Stimulated activated effector memory CD8-positive, alpha-beta T cell treated with anti-CD3 and anti-CD28 coated beads, Interleukin-12 subunit alpha, Interleukin-12 subunit beta, amount 100 ng/mL, for 72 hours (primary cell): ENCODE results near the gene POLR1H.
A peak's percentile ranks its signal among the peaks of the same experiment; 100 is the strongest.
"Not testable (repeated sequence)": the region's sequence is repeated elsewhere in the genome, so short reads cannot be mapped to it uniquely, and the experiment has no call there.

Experiments used
- ATAC-seq: fragments of 150-1000 bp; cut with Tn5 transposase; 2 replicates; pipeline ENCODE4 v1.10.0; 2021
- DNase-seq, 2 donors: peaks; one replicate each; pipeline ENCODE4 v3.0.0; 2021 to 2022; ENCODE audit warnings: low spot score in 2 of 2
- H3K27ac Mint-ChIP-seq: one replicate; pipeline ENCODE4 v1.8.0; 2022; ENCODE audit warnings: mild to moderate bottlenecking, mixed read lengths
- H3K36me3 Mint-ChIP-seq: one replicate; pipeline ENCODE4 v1.8.0; 2022; ENCODE audit warnings: mild to moderate bottlenecking, mixed read lengths
- H3K4me1 Mint-ChIP-seq: one replicate; pipeline ENCODE4 v1.8.0; 2022; ENCODE audit warnings: mixed read lengths
- H3K4me3 Mint-ChIP-seq: one replicate; pipeline ENCODE4 v1.8.0; 2022; ENCODE audit warnings: mild to moderate bottlenecking, mixed read lengths
- H3K9me3 Mint-ChIP-seq: one replicate; pipeline ENCODE4 v1.8.0; 2022; ENCODE audit warnings: mixed read lengths

The POLR1H gene

DNA sequence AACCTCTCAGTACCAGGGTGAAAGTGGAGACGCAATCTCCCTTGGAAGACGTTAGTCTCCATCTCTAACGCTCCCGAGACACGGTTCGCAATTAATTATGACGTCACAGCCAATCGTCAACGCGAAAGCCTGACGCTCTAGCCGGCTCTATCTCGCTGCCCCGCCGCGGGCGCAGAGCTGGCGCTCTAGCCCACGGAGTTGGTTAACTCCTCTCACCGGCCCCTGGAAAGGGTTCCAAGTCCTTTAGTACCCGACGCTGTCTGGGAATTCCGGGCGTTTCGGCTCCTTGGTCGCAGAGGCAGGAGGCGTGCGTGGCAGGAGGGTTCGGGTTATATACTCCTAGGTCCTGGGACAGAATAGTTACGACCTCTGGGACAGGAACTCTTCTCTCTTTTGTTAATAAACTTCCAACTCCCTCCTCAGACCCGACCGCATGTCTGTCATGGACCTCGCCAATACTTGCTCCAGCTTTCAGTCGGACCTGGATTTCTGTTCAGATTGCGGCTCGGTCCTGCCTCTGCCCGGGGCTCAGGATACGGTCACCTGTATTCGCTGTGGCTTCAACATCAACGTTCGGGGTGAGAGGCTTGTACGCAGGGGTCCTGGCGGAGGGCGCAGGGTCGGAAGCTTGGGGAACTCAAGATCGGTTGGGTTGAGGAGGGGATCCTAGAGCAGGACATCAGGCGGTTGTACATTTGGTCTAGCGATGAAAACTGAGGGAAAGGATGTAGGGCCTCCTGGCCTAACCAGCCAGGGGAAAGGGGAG, at the start of gene POLR1H:
Gene POLR1H, plus strand, starts transcription at position 174 of the 766 bp plus-strand sequence. Its CDS starts 260 bp downstream, at position 434.
- DNase-seq (peak; percentile 68 to 88), ATAC-seq (peak; percentile 97)
- H3K27ac Mint-ChIP-seq, result peak within 1 kb of the TSS; percentile 95
- peaks cover 27% of the 10 kb centered on the region for H3K4me1 Mint-ChIP-seq
- peaks cover 65% of the 10 kb centered on the region for H3K36me3 Mint-ChIP-seq
- H3K4me3 Mint-ChIP-seq, result peak within 1 kb of the TSS; percentile 94
- H3K9me3 Mint-ChIP-seq, result no peaks in the 10 kb centered on the region

- Mint-ChIP-seq H3K4me1 (no peaks in the 10 kb centered on the region), H3K4me3 (no peak overlapping the region), H3K36me3 (peaks cover 9% of the 10 kb centered on the region), H3K27ac (no peak overlapping the region), H3K9me3 (no peaks in the 10 kb centered on the region)
- ATAC-seq (peak; percentile 59), DNase-seq (peak in 1 of 2 donors; percentile 35)
Observed at GRCh38 chr6:30013291-30013922, 47.7 kb upstream of the POLR1H start.

GRCh38 chr6:30019819-30020218, 41.2 kb upstream of the POLR1H start:
- Mint-ChIP-seq H3K4me1 (no peaks in the 10 kb centered on the region), H3K36me3 (no peaks in the 10 kb centered on the region), H3K27ac (no peak overlapping the region), H3K4me3 (no peak overlapping the region), H3K9me3 (no peaks in the 10 kb centered on the region)
- no peak for DNase-seq
- no peak for ATAC-seq

DNA sequence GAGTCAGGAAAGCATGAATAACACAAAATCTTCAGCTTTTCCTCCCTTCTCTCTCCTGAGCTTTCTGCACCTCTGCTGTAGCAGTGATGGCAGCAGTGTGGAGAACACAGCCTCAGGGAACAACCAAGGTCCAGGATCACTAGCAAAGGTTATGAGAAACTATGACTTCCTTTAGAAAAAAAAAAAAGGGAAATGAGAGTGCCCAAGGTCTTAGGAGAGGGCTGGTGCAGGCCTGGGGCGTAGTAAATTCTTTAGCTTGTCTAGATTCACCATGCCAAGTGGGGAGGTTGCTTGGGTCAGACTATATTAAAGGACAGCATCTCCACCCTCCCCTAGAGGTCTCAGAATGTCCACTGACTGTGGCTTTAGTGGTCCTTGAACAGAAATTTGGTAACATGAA, 40.4 kb upstream of the POLR1H start:
- DNase-seq (no peak), ATAC-seq (no peak)
- H3K4me3 Mint-ChIP-seq, result no peak overlapping the region

DNA sequence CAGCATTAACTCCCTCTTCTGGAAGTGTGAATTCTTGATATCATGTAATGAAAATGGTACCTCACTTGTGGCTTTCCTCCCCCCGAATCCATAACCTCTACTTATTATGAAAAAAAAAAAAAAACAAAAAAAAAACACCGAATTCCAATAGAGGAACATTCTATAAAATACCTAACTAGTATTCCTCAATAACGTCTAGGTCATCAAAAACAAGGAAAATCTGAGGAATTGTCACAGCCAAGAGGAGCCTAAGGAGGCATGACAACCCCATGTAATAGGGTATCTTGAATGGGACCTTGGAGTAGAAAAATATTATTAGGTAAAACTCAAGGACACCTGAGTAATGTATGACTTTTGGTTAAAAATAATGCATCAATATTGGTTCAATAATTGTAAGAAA, 38.9 kb upstream of the POLR1H start:
- H3K4me1 Mint-ChIP-seq, result no peaks in the 10 kb centered on the region
- H3K36me3 Mint-ChIP-seq, result no peaks in the 10 kb centered on the region
- ATAC-seq (no peak), DNase-seq (no peak)
- no peak overlapping the region for H3K27ac Mint-ChIP-seq
- no peaks in the 10 kb centered on the region for H3K9me3 Mint-ChIP-seq
- H3K4me3 Mint-ChIP-seq, result no peak overlapping the region

More for the DNA sequence above, 40.4 kb upstream of the POLR1H start:
- Mint-ChIP-seq H3K9me3 (no peaks in the 10 kb centered on the region), H3K4me1 (no peaks in the 10 kb centered on the region), H3K27ac (no peak overlapping the region), H3K36me3 (no peaks in the 10 kb centered on the region)

DNA sequence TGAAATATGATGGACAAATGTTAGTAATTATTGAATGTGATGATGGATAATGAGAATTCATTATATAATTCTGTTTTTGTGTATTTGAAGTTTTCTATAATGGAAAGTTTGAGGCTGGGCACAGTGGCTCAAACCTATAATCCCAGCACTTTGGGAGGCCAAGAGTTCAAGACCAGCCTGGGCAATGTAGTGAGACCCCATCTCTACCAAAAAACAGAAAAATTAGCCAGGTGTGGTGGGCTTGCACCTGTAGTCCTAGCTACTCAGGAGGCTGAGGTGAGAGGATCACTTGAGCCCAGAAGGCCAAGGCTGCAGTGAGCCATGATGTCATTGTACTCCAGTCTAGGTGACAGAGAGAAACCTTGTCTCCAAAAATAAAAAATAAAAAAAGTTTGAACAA, 38.4 kb upstream of the POLR1H start:
- not testable (repeated sequence) for ATAC-seq, H3K27ac Mint-ChIP-seq, H3K9me3 Mint-ChIP-seq, H3K4me1 Mint-ChIP-seq, DNase-seq, H3K36me3 Mint-ChIP-seq, H3K4me3 Mint-ChIP-seq

DNA sequence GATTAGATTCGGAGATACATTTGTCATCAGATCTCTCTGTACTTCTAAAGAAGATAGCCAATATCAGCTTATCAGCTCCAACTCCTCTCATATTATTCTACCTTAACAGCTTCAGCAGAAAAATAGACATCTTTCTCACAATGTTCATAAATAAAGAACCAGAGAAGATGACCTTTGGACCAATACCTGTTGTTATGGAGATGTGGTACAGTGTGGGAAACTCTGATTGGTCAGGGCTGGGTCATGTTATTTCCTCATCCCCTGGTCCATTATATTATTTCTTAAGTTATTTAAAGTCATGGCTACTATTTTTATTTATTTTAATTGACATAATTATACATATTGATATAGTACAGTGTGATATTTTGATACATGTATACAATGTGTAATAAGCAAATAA, 35.9 kb upstream of the POLR1H start:
- Mint-ChIP-seq H3K4me1 (no peaks in the 10 kb centered on the region), H3K36me3 (no peaks in the 10 kb centered on the region), H3K9me3 (no peaks in the 10 kb centered on the region), H3K4me3 (no peak overlapping the region), H3K27ac (no peak overlapping the region)
- ATAC-seq, result no peak
- no peak for DNase-seq

GRCh38 chr6:30029588-30029987, 31.5 kb upstream of the POLR1H start:
- Mint-ChIP-seq H3K9me3 (no peaks in the 10 kb centered on the region), H3K4me1 (no peaks in the 10 kb centered on the region), H3K36me3 (no peaks in the 10 kb centered on the region), H3K27ac (no peak overlapping the region), H3K4me3 (no peak overlapping the region)
- DNase-seq (no peak), ATAC-seq (no peak)

DNA sequence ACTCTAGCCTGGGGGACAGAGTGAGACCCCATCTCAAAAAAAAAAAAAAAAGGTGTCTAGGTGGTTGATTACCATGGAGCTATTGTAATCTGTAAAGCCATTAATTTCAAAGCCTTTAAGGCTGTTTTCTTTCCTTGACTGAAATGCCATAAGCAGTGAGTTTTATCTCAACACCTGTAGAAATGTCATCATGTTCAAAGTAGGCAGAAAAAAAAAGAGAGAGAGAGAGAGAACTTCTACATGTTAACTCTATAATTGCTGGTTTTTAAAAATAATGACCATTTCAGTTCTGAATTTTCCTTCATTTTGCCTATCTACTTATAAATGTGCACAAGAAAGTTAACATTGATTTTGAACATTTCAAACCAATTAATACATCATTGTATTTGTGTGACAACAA, 29.7 kb upstream of the POLR1H start:
- H3K9me3 Mint-ChIP-seq, result no peaks in the 10 kb centered on the region
- ATAC-seq (no peak), DNase-seq (no peak)
- H3K36me3 Mint-ChIP-seq, result peaks cover 8% of the 10 kb centered on the region
- no peak overlapping the region for H3K27ac Mint-ChIP-seq
- no peaks in the 10 kb centered on the region for H3K4me1 Mint-ChIP-seq
- no peak overlapping the region for H3K4me3 Mint-ChIP-seq

GRCh38 chr6:30033440-30033839, 27.6 kb upstream of the POLR1H start:
- not testable (repeated sequence) for DNase-seq, H3K27ac Mint-ChIP-seq, ATAC-seq, H3K4me1 Mint-ChIP-seq, H3K36me3 Mint-ChIP-seq, H3K9me3 Mint-ChIP-seq, H3K4me3 Mint-ChIP-seq

DNA sequence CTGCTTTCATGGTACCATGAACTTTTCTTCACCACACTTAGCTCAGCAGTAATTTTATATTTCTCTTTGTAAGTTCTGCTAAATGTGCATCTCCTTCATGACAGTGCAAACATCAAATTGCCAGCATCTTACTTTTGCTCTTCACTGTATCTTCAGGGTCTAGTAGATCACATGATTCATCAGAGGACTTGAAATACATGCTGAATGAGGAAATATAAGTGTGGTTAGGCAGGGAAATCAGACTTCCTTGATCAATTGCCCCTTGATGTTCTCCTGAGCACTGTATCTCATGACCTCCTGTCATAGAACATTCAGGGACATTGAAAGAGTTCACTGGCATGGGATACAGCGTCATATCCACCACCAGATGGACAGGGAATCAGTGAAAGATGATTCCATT, 25.3 kb upstream of the POLR1H start:
- no peaks in the 10 kb centered on the region for H3K4me1 Mint-ChIP-seq
- no peak overlapping the region for H3K4me3 Mint-ChIP-seq
- ATAC-seq, result no peak
- no peak overlapping the region for H3K27ac Mint-ChIP-seq
- no peaks in the 10 kb centered on the region for H3K9me3 Mint-ChIP-seq
- H3K36me3 Mint-ChIP-seq, result peaks cover 8% of the 10 kb centered on the region
- DNase-seq, result no peak

GRCh38 chr6:30037182-30037788, 23.8 kb upstream of the POLR1H start:
- Mint-ChIP-seq H3K36me3 (peaks cover 8% of the 10 kb centered on the region), H3K4me3 (no peak overlapping the region), H3K27ac (no peak overlapping the region), H3K9me3 (no peaks in the 10 kb centered on the region), H3K4me1 (peaks cover 3% of the 10 kb centered on the region)
- no peak for DNase-seq
- peak; percentile 37 for ATAC-seq

DNA sequence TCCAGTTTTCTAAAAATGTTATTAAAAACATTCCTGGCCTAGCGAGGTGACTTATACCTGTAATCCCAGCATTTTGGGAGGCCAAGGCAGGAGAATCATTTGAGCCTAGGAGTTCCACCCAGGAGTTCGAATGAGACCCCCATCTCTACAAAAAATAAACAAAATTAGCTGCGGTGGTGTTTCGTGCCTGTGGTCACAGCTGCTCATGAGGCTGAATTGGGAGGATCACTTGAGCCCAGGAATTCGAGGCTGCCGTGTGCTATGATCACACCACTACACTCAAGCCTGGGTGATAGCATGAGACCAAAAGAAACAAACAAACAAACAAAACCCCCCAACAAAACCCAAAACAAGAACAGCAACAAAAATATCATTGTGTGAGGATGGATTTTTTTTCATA, 19.8 kb upstream of the POLR1H start:
- H3K27ac Mint-ChIP-seq, result no peak overlapping the region
- H3K36me3 Mint-ChIP-seq, result no peaks in the 10 kb centered on the region
- no peak for ATAC-seq
- H3K4me3 Mint-ChIP-seq, result no peak overlapping the region
- peaks cover 16% of the 10 kb centered on the region for H3K4me1 Mint-ChIP-seq
- no peaks in the 10 kb centered on the region for H3K9me3 Mint-ChIP-seq
- no peak for DNase-seq

GRCh38 chr6:30041821-30042220, 19.2 kb upstream of the POLR1H start:
- no peaks in the 10 kb centered on the region for H3K36me3 Mint-ChIP-seq
- no peak for DNase-seq
- H3K4me3 Mint-ChIP-seq, result no peak overlapping the region
- ATAC-seq, result no peak
- H3K9me3 Mint-ChIP-seq, result no peaks in the 10 kb centered on the region
- peaks cover 16% of the 10 kb centered on the region for H3K4me1 Mint-ChIP-seq
- H3K27ac Mint-ChIP-seq, result no peak overlapping the region

DNA sequence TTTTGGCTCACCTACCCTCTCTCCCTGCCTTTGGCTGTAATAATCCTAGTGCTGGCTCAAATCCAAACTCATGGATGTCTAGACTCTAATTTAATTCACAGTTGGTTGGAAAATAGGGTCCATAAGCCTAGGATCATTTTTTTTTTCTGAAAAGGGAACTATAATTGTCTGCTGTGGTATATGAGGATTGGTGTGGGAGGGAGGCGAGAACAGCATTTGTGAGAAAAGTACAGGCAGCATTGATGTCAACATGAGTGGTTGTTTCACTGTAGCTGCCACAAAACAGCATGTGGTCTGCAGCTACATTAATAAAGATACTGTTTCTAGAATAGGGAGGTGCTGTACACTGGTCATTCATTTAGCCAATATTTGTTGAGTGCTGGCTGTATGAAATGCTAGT, 18.6 kb upstream of the POLR1H start:
- Mint-ChIP-seq H3K9me3 (no peaks in the 10 kb centered on the region), H3K36me3 (no peaks in the 10 kb centered on the region), H3K4me1 (peaks cover 16% of the 10 kb centered on the region), H3K27ac (peak overlapping the region; percentile 35), H3K4me3 (no peak overlapping the region)
- ATAC-seq (peak; percentile 78), DNase-seq (no peak)

- H3K27ac Mint-ChIP-seq, result peak overlapping the region; percentile 35
- no peaks in the 10 kb centered on the region for H3K36me3 Mint-ChIP-seq
- peaks cover 16% of the 10 kb centered on the region for H3K4me1 Mint-ChIP-seq
- DNase-seq (no peak), ATAC-seq (no peak)
- H3K4me3 Mint-ChIP-seq, result no peak overlapping the region
- no peaks in the 10 kb centered on the region for H3K9me3 Mint-ChIP-seq
Observed at GRCh38 chr6:30042914-30043313, 18.2 kb upstream of the POLR1H start.
